ENCODE results near the gene COMT. TPM values are rescaled to one million over a fixed set of nuclear protein-coding genes. Genes with fewer than 3 reads are reported as not detected.
A peak's percentile ranks its signal among the peaks of the same experiment; 100 is the strongest.

The COMT gene
- total and polyA plus RNA-seq, 9 of the 15 experiments (the other 6 are each of a cell fraction or from before 2014, with no cell fraction given), result 12.5 to 351 (median 155) TPM

DNA sequence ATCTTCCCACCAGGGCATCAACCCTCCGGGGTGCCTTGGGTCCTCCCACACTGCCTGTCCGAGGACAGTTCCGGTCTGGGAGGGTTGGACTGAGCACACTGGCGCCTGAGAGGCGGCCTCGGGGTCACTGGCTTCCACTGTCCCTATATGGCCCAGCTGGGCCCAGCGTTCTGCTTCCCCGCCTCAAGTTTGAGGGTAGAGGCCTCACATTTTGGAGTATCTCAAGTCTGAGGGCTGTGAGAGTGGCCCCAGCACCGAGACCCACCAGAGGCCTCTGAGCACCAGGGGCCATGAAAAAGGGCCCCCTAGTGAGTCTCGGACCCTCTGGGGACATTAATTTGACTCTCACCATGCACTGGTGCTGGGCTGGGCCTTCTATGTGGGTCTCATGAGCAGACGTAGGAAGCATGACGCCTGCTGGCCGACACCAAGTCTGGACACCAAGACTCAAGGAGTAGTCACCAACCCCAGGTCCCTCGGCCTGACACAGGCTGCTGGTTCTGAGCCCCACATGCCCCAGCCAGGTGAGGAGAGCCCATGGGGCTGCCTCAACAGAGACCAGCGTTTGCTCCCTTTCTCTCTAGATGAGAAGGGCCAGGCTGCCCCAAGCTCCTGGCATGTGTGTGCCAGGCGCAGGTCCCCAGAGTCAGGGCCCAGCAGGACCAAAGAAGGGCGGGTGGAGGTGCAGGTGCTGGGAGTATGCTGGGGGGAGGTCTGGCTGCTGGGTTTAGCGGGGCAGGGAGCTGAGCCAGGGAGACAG, 47.6 kb downstream of the COMT start (continued):
- no peak for TF ChIP-seq CBX3 (IDR thresholded peaks at IDR 0.05; ENCODE audit: borderline replicate concordance in 1 of 2, low read length in 2 of 2)
- TF ChIP-seq, protein P1, sequence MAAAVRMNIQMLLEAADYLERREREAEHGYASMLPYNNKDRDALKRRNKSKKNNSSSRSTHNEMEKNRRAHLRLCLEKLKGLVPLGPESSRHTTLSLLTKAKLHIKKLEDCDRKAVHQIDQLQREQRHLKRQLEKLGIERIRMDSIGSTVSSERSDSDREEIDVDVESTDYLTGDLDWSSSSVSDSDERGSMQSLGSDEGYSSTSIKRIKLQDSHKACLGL (CRISPR knock-in tag; IDR thresholded peaks at IDR 0.05; ENCODE audit: borderline replicate concordance, poor library complexity, severe bottlenecking), result no peak
- TF ChIP-seq HDAC1 (IDR thresholded peaks at IDR 0.05), result no peak; a peak in 1 of 4 replicates
- no peak for TF ChIP-seq DACH1 (IDR thresholded peaks at IDR 0.05; ENCODE audit: partially characterized antibody)
- TF ChIP-seq NR2C1 (IDR thresholded peaks at IDR 0.05), result no peak
- TF ChIP-seq NR2C1 (tag; IDR thresholded peaks at IDR 0.05), result peak; percentile 79
- TF ChIP-seq, protein P2, sequence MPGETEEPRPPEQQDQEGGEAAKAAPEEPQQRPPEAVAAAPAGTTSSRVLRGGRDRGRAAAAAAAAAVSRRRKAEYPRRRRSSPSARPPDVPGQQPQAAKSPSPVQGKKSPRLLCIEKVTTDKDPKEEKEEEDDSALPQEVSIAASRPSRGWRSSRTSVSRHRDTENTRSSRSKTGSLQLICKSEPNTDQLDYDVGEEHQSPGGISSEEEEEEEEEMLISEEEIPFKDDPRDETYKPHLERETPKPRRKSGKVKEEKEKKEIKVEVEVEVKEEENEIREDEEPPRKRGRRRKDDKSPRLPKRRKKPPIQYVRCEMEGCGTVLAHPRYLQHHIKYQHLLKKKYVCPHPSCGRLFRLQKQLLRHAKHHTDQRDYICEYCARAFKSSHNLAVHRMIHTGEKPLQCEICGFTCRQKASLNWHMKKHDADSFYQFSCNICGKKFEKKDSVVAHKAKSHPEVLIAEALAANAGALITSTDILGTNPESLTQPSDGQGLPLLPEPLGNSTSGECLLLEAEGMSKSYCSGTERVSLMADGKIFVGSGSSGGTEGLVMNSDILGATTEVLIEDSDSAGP (CRISPR knock-in tag; IDR thresholded peaks at IDR 0.05), result no peak
- no peak for TF ChIP-seq KHSRP (IDR thresholded peaks at IDR 0.05)
- TF ChIP-seq, protein P3, sequence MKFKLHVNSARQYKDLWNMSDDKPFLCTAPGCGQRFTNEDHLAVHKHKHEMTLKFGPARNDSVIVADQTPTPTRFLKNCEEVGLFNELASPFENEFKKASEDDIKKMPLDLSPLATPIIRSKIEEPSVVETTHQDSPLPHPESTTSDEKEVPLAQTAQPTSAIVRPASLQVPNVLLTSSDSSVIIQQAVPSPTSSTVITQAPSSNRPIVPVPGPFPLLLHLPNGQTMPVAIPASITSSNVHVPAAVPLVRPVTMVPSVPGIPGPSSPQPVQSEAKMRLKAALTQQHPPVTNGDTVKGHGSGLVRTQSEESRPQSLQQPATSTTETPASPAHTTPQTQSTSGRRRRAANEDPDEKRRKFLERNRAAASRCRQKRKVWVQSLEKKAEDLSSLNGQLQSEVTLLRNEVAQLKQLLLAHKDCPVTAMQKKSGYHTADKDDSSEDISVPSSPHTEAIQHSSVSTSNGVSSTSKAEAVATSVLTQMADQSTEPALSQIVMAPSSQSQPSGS (CRISPR knock-in tag; IDR thresholded peaks at IDR 0.05), result no peak
- TF ChIP-seq RBFOX2 (IDR thresholded peaks at IDR 0.05; ENCODE audit: low read depth, low read length), result no peak; the same call in 1 of the 2 replicates
- no peak for TF ChIP-seq KDM1A (IDR thresholded peaks at IDR 0.05)
- no peak for TF ChIP-seq DNMT1 (IDR thresholded peaks at IDR 0.05)
- TF ChIP-seq RBM34 (IDR thresholded peaks at IDR 0.05; ENCODE audit: borderline replicate concordance, insufficient read depth, low read length), result no peak
- TF ChIP-seq ZNF184 (CRISPR knock-in tag; IDR thresholded peaks at IDR 0.05), result no peak
- TF ChIP-seq TRIM28 (IDR thresholded peaks at IDR 0.05), result no peak
- TF ChIP-seq SOX6 (IDR thresholded peaks at IDR 0.05), result no peak; the same call in 1 of the 2 replicates
- TF ChIP-seq, protein P4, sequence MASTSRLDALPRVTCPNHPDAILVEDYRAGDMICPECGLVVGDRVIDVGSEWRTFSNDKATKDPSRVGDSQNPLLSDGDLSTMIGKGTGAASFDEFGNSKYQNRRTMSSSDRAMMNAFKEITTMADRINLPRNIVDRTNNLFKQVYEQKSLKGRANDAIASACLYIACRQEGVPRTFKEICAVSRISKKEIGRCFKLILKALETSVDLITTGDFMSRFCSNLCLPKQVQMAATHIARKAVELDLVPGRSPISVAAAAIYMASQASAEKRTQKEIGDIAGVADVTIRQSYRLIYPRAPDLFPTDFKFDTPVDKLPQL (IDR thresholded peaks at IDR 0.05; ENCODE audit: extremely low read depth, insufficient read length), result no peak
- no peak for TF ChIP-seq GATA2 (CRISPR knock-in tag; IDR thresholded peaks at IDR 0.05)
- no peak for TF ChIP-seq TAF15 (IDR thresholded peaks at IDR 0.05; ENCODE audit: low read depth, low read length)
- TF ChIP-seq, protein P5, sequence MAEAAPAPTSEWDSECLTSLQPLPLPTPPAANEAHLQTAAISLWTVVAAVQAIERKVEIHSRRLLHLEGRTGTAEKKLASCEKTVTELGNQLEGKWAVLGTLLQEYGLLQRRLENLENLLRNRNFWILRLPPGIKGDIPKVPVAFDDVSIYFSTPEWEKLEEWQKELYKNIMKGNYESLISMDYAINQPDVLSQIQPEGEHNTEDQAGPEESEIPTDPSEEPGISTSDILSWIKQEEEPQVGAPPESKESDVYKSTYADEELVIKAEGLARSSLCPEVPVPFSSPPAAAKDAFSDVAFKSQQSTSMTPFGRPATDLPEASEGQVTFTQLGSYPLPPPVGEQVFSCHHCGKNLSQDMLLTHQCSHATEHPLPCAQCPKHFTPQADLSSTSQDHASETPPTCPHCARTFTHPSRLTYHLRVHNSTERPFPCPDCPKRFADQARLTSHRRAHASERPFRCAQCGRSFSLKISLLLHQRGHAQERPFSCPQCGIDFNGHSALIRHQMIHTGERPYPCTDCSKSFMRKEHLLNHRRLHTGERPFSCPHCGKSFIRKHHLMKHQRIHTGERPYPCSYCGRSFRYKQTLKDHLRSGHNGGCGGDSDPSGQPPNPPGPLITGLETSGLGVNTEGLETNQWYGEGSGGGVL (CRISPR knock-in tag; IDR thresholded peaks at IDR 0.05), result no peak
- no peak for TF ChIP-seq CEBPG (CRISPR knock-in tag; IDR thresholded peaks at IDR 0.05)
- no peak for TF ChIP-seq CEBPG (tag; conservative IDR thresholded peaks at IDR 0.05 in 1 of 2, IDR thresholded peaks at IDR 0.05 in 1 of 2)
